ENCODE data around the gene ENOSF1. TPM values are rescaled to one million over a fixed set of nuclear protein-coding genes. Genes with fewer than 3 reads are reported as not detected.
"Not testable (repeated sequence)": the region's sequence is repeated elsewhere in the genome, so short reads cannot be mapped to it uniquely, and the experiment has no call there.

ENOSF1 gene
- total RNA-seq, 6 experiments from 2014 or later: 36.7 to 71.9 (median 58.5) TPM

DNA sequence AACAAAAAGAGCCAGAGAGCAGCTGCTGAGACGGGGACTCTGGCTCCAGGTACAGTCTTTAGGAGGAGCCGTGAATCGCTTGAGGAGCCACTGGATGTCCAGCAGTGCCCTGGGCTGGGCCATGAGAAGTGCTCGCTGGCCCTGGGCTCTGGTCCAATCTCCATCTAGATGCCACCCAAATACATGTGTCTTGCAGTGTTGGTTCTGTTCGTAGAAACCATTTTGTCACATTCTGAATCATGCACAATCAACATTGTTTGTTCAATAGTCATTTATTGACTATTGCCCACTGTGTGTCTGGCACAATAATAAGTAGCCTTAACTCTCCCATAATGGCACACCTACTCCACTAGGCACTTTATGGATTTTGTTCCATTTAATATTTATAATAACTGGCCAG, 28.9 kb downstream of the ENOSF1 start:
- H3K4me1 ChIP-seq: peaks cover 0 to 18% (median 6%) of the 10 kb centered on the region in 4 donors
- 44% methylated on average over 1 of the region's 5 CpGs for WGBS (ENCODE audit: insufficient coverage, low coverage, low lambda C conversion rate, missing lambda C conversion rate)
- peak; percentile 48 to 85 (median 56) for ATAC-seq

DNA sequence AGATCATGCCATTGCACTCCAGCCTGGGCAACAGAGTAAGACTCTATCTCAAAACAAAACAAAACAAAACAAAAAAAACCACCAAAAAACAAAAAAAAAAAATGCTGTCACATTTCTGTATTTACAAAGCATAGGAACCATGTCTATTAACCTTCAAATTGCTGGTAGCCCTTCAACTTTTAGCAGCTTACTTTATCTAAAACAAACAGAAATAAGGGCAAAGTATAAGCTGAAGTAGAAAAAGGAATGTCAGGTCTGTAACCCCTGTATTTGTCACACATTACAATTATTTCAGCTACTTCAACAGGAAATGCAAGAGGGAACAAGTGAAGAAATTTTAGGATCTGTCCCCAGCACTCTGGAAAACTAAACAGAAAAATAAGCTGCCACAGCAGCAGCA, 29.6 kb downstream of the ENOSF1 start:
- peak overlapping the region in 2 of 3 donors; percentile 9 to 47 for H3K27ac ChIP-seq

More for the DNA sequence above, 28.9 kb downstream of the ENOSF1 start:
- DNase-seq: peak in 1 of 3 donors; percentile 59
- intact Hi-C loops (cut with DNase I): no loop called here
- no peaks in the 10 kb centered on the region for H3K9me3 ChIP-seq
- peaks cover 0 to 23% (median 12%) of the 10 kb centered on the region in 4 donors for H3K36me3 ChIP-seq
- TF ChIP-seq CTCF (IDR thresholded peaks at IDR 0.05) (no peak), POLR2A (IDR thresholded peaks at IDR 0.05) (no peak)
- H3K27me3 ChIP-seq: no peaks in the 10 kb centered on the region
- no peak overlapping the region for H3K4me3 ChIP-seq
- H3K27ac ChIP-seq: peak overlapping the region in 2 of 3 donors; percentile 9 to 47

DNA sequence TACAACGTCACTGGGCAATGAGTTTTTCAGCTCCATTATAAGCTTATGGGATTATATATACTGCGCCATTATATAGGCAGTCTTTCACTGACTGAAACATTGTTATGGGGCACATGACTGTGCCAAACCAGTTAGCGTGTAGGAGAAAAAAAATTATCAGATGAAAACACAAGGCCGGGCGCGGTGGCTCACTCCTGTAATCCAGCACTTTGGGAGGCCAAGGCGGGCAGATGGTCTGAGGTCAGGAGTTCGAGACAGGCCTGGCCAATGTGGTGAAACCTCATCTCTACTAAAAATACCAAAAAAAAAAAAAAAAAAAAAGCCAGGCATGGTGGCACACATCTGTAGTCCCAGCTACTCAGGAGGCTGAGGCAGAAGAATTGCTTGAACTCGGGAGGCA, 30.0 kb downstream of the ENOSF1 start:
- DNase-seq; H3K4me3 ChIP-seq; H3K9me3 ChIP-seq; H3K27me3 ChIP-seq; intact Hi-C loops (cut with DNase I); H3K27ac ChIP-seq; ATAC-seq: not testable (repeated sequence)
- peaks cover 0 to 30% (median 12%) of the 10 kb centered on the region in 4 donors for H3K36me3 ChIP-seq
- 94% methylated on average over 5 of the region's 9 CpGs for WGBS (ENCODE audit: insufficient coverage, low coverage, low lambda C conversion rate, missing lambda C conversion rate)
- H3K4me1 ChIP-seq: peaks cover 0 to 18% (median 6%) of the 10 kb centered on the region in 4 donors

More for the DNA sequence above, 29.6 kb downstream of the ENOSF1 start:
- TF ChIP-seq CTCF (IDR thresholded peaks at IDR 0.05) (no peak), POLR2A (IDR thresholded peaks at IDR 0.05) (no peak)
- Histone ChIP-seq H3K4me3 (no peak overlapping the region), H3K9me3 (no peaks in the 10 kb centered on the region), H3K4me1 (peaks cover 0 to 18% (median 6%) of the 10 kb centered on the region in 4 donors), H3K36me3 (peaks cover 0 to 27% (median 12%) of the 10 kb centered on the region in 4 donors), H3K27me3 (no peaks in the 10 kb centered on the region)
- intact Hi-C loops (cut with DNase I): no loop called here
- DNase-seq: no peak
- ATAC-seq: peak; percentile 28 to 65 (median 54)

DNA sequence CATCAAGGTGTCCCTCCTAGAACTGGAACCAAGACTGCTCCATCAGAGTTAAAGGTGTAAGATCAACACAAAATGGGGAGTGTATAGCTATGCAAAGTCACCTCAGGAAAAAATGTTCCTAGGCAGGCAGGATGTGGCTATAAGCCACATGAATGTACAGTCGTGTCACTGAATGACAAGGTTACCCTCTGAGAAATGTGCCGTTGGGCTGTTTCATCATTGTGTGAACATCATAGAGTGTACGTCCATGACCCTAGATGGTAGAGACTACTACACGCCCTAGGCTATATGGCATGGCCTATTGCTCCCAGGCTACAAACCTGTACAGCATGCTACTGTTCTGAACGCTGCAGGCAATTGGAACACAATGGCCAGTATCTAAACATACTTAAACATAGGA, 30.4 kb downstream of the ENOSF1 start:
- DNase-seq: no peak
- H3K36me3 ChIP-seq: peaks cover 0 to 34% (median 13%) of the 10 kb centered on the region in 4 donors

GRCh38 chr18:680392-680791, 32.0 kb downstream of the ENOSF1 start:
- WGBS (ENCODE audit: insufficient coverage, low coverage, low lambda C conversion rate, missing lambda C conversion rate): 100% methylated on average over 1 of the region's 4 CpGs
- Histone ChIP-seq H3K27me3 (no peaks in the 10 kb centered on the region), H3K4me3 (no peak overlapping the region), H3K9me3 (no peaks in the 10 kb centered on the region), H3K27ac (no peak overlapping the region), H3K36me3 (peaks cover 0 to 50% (median 17%) of the 10 kb centered on the region in 4 donors), H3K4me1 (peaks cover 0 to 18% (median 6%) of the 10 kb centered on the region in 4 donors)
- intact Hi-C loops (cut with DNase I): no loop called here
- no peak for DNase-seq
- TF ChIP-seq CTCF (IDR thresholded peaks at IDR 0.05): no peak
- no peak for TF ChIP-seq POLR2A (IDR thresholded peaks at IDR 0.05)
- ATAC-seq: no peak

More for the DNA sequence above, 30.4 kb downstream of the ENOSF1 start:
- H3K9me3 ChIP-seq: no peaks in the 10 kb centered on the region
- no peaks in the 10 kb centered on the region for H3K27me3 ChIP-seq
- no peak overlapping the region for H3K27ac ChIP-seq
- H3K4me3 ChIP-seq: no peak overlapping the region
- 70% methylated on average over 5 of the region's 5 CpGs for WGBS (ENCODE audit: insufficient coverage, low coverage, low lambda C conversion rate, missing lambda C conversion rate)
- TF ChIP-seq CTCF (IDR thresholded peaks at IDR 0.05): no peak
- TF ChIP-seq POLR2A (IDR thresholded peaks at IDR 0.05): no peak
- intact Hi-C loops (cut with DNase I): no loop called here
- peaks cover 0 to 18% (median 6%) of the 10 kb centered on the region in 4 donors for H3K4me1 ChIP-seq
- ATAC-seq: no peak

Data from right lobe of liver (tissue), 6 donors.